PC-9 (cell line): ENCODE results near the gene TMEM156. TPM values are rescaled to one million over a fixed set of nuclear protein-coding genes. Genes with fewer than 3 reads are reported as not detected.

Source experiments
- BruUV-seq: library from RNA; stranded (reverse); fragments of 400-500 nt; replicated peaks from 2 replicates; lab custom pipeline; 2021; lab: Mats Ljungman, UMichigan
- CTCF ChIA-PET: fragments of 300-600 bp; sonication (Branson Sonifier 250); formaldehyde crosslinking; loops from one replicate; lab custom pipeline; 2022; ENCODE audit warnings: antibody characterized with exemption; lab: Charles Lee
- POLR2A ChIA-PET: fragments of 300-600 bp; sonication (Branson Sonifier 250); formaldehyde crosslinking; loops from one replicate; lab custom pipeline; 2022; ENCODE audit warnings: antibody characterized with exemption; ENCODE audit not compliant: unreplicated experiment; lab: Charles Lee
- DNase-seq, 2 experiments: peaks; one replicate each; pipeline versions ENCODE4 v3.0.0 to v3.0.0-alpha.2; 2015 to 2022; ENCODE audit warnings: mixed read lengths in 1 of 2
- H2AFZ ChIP-seq: fragments of 200-600 bp; sonication (generic); 2 replicates; pipeline ENCODE4 v1.8.1; 2017; ENCODE audit warnings: antibody characterized with exemption
- H3F3A ChIP-seq: fragments of 200-600 bp; sonication (generic); 2 replicates; pipeline ENCODE4 v1.8.1; 2017; ENCODE audit warnings: antibody characterized with exemption, mild to moderate bottlenecking, low read depth; ENCODE audit not compliant: insufficient read depth
- H3K27ac ChIP-seq: fragments of 200-600 bp; sonication (generic); 2 replicates; pipeline ENCODE4 v1.6.1; 2016; ENCODE audit warnings: mixed run types
- H3K27me3 ChIP-seq: fragments of 200-600 bp; sonication (generic); 2 replicates; pipeline ENCODE4 v1.6.1; 2016; ENCODE audit warnings: low read depth, mixed run types; ENCODE audit not compliant: insufficient read depth
- H3K36me3 ChIP-seq: fragments of 200-600 bp; sonication (generic); 2 replicates; pipeline ENCODE4 v1.6.1; 2016; ENCODE audit warnings: low read depth, mixed run types
- H3K4me1 ChIP-seq: fragments of 200-600 bp; sonication (generic); replicated peaks from 2 replicates; pipeline ENCODE4 v1.6.1; 2016; ENCODE audit warnings: mixed run types; ENCODE audit not compliant: insufficient read depth
- H3K4me2 ChIP-seq: fragments of 200-600 bp; sonication (generic); 2 replicates; pipeline ENCODE4 v1.6.1; 2017; ENCODE audit warnings: mixed run types
- H3K4me3 ChIP-seq: fragments of 200-600 bp; sonication (generic); 2 replicates; pipeline ENCODE4 v1.6.1; 2016; ENCODE audit warnings: mixed run types
- H3K79me2 ChIP-seq: fragments of 200-600 bp; sonication (generic); 2 replicates; pipeline ENCODE4 v1.6.1; 2017; ENCODE audit warnings: low read depth, mixed run types
- H3K9me2 ChIP-seq: fragments of 200-600 bp; sonication (generic); 2 replicates; pipeline ENCODE4 v1.8.1; 2017; ENCODE audit warnings: mild to moderate bottlenecking; ENCODE audit not compliant: insufficient read depth
- H3K9me3 ChIP-seq: fragments of 200-600 bp; sonication (generic); 2 replicates; pipeline ENCODE4 v1.8.1; 2016; ENCODE audit warnings: low read depth; ENCODE audit not compliant: insufficient read depth
- H4K20me1 ChIP-seq: fragments of 200-600 bp; sonication (generic); 2 replicates; pipeline ENCODE4 v1.8.1; 2017; ENCODE audit not compliant: insufficient read depth
- CTCF ChIP-seq: fragments of 200-600 bp; sonication (generic); conservative IDR thresholded peaks from 2 replicates; pipeline ENCODE4 v1.6.1; 2017; ENCODE audit warnings: mixed run types, antibody characterized with exemption, mild to moderate bottlenecking, moderate library complexity
- EZH2 ChIP-seq: fragments of 200-600 bp; sonication (generic); IDR thresholded peaks from 2 replicates; pipeline ENCODE4 v1.8.0; 2017; ENCODE audit warnings: antibody characterized with exemption, low read depth
- intact Hi-C: fragments of 100-400 bp; cut with micrococcal nuclease; formaldehyde crosslinking; loops from one replicate; pipeline ENCODE4 v1.10.0; 2022; ENCODE audit not compliant: unreplicated experiment
- total RNA-seq: library from RNA; stranded (reverse); gene quantifications from 2 replicates; pipeline ENCODE4 v1.2.3, GENCODE V29; 2021

TMEM156 gene
- total RNA-seq, 1 experiment from 2014 or later, result 29.3 TPM

- H3K4me1 ChIP-seq, result no peaks in the 10 kb centered on the region
- H3K27me3 ChIP-seq, result no peaks in the 10 kb centered on the region
- no peaks in the 10 kb centered on the region for H3K79me2 ChIP-seq
- intact Hi-C loops, result no loop called here
- H4K20me1 ChIP-seq, result no peaks in the 10 kb centered on the region
- H2AFZ ChIP-seq, result no peak overlapping the region
- no peak for DNase-seq
- peaks cover 9% of the 10 kb centered on the region; the same call in 1 of the 2 replicates for H3F3A ChIP-seq
- H3K27ac ChIP-seq, result no peak overlapping the region
- ChIA-PET CTCF (no interaction called here), POLR2A (no interaction called here)
- peaks cover 3% of the 10 kb centered on the region; the same call in 1 of the 2 replicates for H3K36me3 ChIP-seq
- H3K4me2 ChIP-seq, result no peak overlapping the region
- no peaks in the 10 kb centered on the region for H3K9me2 ChIP-seq
- no TSS peak for BruUV-seq
- H3K4me3 ChIP-seq, result no peak overlapping the region
- TF ChIP-seq CTCF (no peak), EZH2 (no peak)
- H3K9me3 ChIP-seq, result no peaks in the 10 kb centered on the region
These were observed 52.5 kb downstream of the TMEM156 start for GRCh38 chr4:38979511-38980230.

GRCh38 chr4:38979081-38979480, 53.1 kb downstream of the TMEM156 start:
- ChIA-PET CTCF (no interaction called here), POLR2A (no interaction called here)
- Histone ChIP-seq H3F3A (peaks cover 9% of the 10 kb centered on the region; the same call in 1 of the 2 replicates), H4K20me1 (no peaks in the 10 kb centered on the region), H3K36me3 (peaks cover 3% of the 10 kb centered on the region; the same call in 1 of the 2 replicates), H2AFZ (no peak overlapping the region), H3K4me2 (no peak overlapping the region), H3K9me2 (no peaks in the 10 kb centered on the region), H3K27ac (no peak overlapping the region), H3K79me2 (no peaks in the 10 kb centered on the region), H3K4me3 (no peak overlapping the region), H3K9me3 (no peaks in the 10 kb centered on the region), H3K4me1 (no peaks in the 10 kb centered on the region), H3K27me3 (no peaks in the 10 kb centered on the region)
- intact Hi-C loops, result no loop called here
- TF ChIP-seq CTCF, result no peak
- no peak for TF ChIP-seq EZH2
- no TSS peak for BruUV-seq
- no peak for DNase-seq

GRCh38 chr4:38976308-38976707, 55.9 kb downstream of the TMEM156 start:
- ChIA-PET POLR2A (no interaction called here), CTCF (no interaction called here)
- Histone ChIP-seq H3K27ac (no peak overlapping the region), H4K20me1 (no peaks in the 10 kb centered on the region), H3K4me3 (no peak overlapping the region), H3K9me2 (no peaks in the 10 kb centered on the region), H3F3A (peaks cover 13% of the 10 kb centered on the region; the same call in 1 of the 2 replicates), H3K27me3 (no peaks in the 10 kb centered on the region), H3K4me1 (no peaks in the 10 kb centered on the region), H2AFZ (no peak overlapping the region), H3K36me3 (0 out of 2 replicates have a peak, but pooled peaks cover 3% of the 10 kb centered on the region), H3K4me2 (no peak overlapping the region), H3K79me2 (no peaks in the 10 kb centered on the region), H3K9me3 (no peaks in the 10 kb centered on the region)
- no peak for DNase-seq
- intact Hi-C loops, result no loop called here
- TF ChIP-seq CTCF (no peak), EZH2 (no peak)
- BruUV-seq, result no TSS peak
